ENCODE measurements around the gene LRRC47.

DNA sequence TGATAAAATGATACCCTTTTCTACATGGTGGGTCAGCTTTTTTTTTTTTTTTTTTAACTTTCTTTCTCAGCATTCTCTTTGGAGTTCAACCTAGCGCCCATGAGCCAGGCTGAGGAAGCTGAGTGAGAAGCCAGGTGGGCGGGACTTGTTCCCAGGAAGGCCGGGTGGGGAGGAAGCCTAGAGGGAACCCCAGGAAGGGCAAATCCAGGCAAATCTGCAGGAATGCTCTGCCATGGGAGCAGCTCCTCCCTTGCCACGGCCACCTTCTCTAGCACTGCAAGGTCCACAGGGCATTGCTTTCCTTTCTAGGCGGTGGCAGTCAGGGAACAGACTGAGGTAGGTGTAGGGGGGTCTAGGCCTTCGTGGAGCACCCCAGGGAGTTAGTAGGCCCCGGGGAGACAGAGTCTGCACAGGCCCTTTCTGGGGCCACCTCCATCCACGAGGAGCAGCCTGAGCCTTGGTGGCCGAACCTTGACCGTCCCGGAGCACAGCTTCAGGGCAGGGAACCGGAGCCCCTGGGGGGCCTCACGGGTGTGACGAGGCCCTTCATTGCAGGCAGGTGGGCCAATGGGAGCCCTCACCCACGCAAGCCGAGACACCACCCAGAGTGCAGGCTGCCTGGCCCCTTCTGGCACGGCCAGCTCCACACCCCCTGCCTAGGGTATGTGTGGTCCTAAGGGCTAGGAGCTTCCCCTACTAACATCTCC, 62.3 kb downstream of the LRRC47 start:
- no peak for TF ChIP-seq EZH2 (IDR thresholded peaks at IDR 0.05; ENCODE audit: insufficient read depth, poor library complexity, severe bottlenecking)
- TF ChIP-seq EZH2phosphoT487 (IDR thresholded peaks at IDR 0.05; ENCODE audit: insufficient read depth, low read depth), result no peak
